ENCODE results near the gene LYPD6.
A peak's percentile ranks its signal among the peaks of the same experiment; 100 is the strongest.
"Not testable (repeated sequence)": the region's sequence is repeated elsewhere in the genome, so short reads cannot be mapped to it uniquely, and the experiment has no call there.

LYPD6 gene, protein sequence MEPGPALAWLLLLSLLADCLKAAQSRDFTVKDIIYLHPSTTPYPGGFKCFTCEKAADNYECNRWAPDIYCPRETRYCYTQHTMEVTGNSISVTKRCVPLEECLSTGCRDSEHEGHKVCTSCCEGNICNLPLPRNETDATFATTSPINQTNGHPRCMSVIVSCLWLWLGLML

DNA sequence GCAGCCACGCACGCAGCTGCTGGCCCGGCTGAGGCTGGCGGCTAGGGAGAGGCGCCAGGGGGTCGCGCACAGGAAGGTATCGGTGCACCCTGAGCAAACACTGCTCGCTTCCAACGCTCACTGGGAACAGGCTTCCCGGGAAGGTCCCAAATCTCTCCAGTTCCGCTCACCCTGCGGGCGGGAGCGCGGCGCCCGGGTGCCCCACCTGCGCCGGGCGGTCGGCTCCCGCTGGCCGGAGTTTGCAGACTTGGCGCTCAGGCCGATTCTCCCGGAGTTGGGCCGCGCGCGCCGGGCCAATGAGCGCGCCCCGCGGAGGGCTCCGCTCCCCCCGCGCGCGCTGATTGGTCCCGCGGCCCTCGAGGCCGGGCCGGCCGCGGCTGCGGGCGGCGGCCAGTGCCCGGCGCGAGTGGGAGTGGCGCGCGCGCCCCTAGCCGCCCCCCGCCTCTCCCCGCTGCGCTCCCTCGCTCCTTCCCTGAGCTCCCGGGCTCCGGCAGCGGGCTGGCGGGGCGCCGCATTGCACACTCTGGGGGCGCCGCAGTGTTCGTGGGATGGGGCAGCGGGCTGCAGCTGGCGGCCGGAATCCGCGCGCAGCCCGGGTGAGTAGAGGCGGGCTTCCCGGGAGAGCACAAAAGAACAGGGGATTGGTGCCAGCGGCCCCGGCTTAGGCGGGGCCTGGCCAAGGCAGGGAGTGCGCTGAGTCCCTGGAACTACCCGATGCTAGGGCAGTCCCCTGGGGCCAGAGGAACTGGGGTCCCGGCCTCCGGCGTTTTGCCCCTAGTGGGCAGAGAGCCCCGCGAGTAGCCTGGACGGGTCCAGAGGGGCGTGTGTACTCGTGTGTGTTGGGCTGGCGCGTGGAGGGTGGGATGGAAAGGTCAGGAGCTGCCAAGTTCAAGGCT is at the start of gene LYPD6:
LYPD6 (plus strand) TSS at position 461 of the 896 bp plus-strand sequence. CDS start 107,122 bp downstream, outside the sequence.
- H3K4me3 ChIP-seq (ENCODE audit: low read depth, low read length), result peak within 1 kb of the TSS; percentile 76

DNA sequence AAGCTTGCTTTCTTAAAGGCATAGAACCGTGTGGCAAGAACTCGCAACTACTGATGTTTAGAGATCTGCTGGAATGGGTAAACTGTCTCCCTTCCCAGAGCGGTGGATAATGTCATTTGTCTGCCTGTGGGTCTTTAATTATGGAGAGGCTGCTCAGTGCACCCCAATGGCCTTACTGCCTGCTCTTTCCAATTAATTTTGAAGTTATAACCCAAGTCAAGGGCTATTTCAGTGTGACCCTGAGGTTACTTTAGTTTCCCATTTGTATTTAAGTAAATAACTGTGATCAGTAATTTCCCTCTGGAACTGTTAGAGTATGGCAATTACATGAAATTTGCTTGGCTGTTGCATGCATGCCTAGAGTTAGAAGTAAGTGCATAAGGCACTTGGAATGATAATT is 48.9 kb upstream of the LYPD6 start:
- no peak overlapping the region for H3K4me3 ChIP-seq (ENCODE audit: low read depth, low read length)

DNA sequence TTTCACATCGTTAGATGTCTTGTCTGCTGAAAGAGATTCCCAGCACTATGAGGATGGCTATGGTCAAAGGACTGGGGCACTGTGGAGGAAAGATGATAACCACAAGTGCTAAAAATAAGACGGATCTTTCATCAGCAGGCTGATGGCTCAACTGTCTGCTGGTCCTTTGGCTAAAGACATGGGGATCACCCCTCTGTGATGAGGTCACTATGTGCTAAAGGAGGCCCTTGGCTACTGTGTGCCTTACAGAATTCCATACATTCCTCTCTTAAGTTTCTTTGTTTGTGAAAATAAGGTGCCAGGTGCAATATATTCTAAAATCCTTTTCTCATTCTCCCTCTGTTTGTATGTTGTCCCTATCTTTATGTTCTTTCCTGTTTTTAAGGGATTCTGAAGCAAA is 39.7 kb upstream of the LYPD6 start:
- no peak overlapping the region for H3K4me3 ChIP-seq (ENCODE audit: low read depth, low read length)

DNA sequence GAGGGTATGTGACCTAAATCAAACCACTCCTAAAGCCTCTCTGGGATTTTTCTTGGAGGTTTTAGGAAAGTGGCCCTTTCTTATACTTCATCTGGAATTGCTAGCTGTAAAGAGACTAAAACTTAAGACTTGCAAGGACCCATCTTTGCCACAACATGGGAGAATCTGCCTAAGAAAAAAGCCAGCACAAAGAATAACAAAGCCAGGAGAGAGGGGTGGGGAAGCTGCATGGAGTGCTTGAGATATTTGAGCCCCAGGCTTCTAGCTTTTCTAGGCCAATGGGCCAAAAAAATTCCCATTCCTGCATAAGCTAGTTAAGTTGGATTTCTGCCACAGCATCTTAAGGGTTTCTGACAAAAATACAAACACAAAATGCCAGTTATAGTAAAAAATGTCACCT is 38.5 kb upstream of the LYPD6 start:
- H3K4me3 ChIP-seq (ENCODE audit: low read depth, low read length), result no peak overlapping the region

DNA sequence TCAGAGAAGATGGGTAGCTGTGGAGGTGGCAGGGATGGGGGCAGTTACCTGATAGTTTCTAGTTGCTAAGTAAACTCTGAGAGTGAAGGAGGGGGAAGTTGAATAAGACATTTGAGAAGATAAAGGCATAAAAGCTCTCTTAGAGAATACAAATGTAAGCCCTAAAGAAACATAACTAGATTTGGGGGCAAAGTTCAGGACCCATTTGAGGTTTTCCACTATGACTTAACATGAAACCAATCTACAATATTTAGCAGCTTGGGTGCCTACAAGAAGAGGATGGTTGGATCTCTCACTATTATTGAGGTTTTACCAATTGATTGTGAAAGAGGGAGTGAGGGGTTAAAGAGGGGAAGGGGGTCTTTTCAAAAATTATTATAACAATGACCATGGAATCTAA is 34.4 kb upstream of the LYPD6 start:
- H3K4me3 ChIP-seq (ENCODE audit: low read depth, low read length), result no peak overlapping the region

DNA sequence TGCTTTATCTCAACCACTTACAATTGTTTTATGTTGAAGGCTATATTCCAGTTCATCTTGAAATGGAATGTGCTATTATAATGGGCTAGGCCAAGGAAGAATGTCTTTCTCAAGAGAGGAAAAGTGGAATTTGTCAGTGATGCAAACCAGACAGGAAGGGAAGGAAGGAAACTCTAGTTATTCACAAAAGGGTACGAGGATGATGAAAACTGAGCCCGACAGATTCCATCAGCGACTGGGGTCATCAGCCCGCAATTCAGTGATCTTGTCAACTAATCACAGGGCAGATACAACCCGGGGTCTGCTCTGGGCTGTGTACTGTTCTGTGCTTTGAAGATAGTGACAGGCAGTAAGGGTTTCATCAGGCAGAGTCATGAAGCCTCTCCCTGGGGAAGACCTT is 23.4 kb upstream of the LYPD6 start:
- H3K4me3 ChIP-seq (ENCODE audit: low read depth, low read length), result no peak overlapping the region

DNA sequence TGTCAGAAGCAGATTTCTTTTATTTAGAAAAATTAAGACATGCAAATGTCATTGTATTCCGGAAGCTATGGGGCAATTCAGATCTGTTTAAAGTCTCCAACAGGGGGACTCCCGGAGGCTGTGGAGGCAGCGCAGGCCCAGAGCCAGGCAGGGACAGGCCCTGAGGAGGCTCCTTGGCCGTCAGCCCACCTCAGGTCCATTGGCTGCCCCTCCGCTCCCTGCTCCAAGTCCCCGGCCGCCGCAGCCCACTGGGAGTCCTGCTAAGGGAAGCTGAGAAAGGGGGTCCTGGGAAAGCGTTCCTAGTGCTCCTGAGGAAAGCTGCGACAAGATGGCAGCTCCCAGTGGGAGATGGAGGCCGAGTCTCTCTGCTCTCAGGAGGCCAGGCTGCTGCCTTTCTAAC is 20.0 kb upstream of the LYPD6 start:
- H3K4me3 ChIP-seq (ENCODE audit: low read depth, low read length), result no peak overlapping the region

DNA sequence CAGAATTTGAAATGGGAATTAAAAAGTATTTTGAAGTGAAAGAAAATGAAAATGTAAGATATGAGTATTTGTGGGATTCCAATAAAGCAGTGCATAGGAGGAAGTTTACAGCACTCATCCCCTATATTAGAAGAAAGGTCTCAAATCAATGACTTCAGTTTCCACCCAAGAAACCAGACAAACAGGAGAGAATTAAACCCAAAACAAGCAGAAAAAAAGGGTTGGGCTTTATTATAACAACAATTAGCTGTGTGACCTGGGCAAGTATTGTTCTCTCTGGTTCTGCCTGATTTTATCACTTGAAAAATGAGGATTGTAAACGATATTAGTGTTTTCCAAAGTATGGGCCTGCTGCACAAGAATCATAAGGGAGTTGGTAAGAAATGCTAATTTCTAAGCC is 18.3 kb upstream of the LYPD6 start:
- no peak overlapping the region for H3K4me3 ChIP-seq (ENCODE audit: low read depth, low read length)

DNA sequence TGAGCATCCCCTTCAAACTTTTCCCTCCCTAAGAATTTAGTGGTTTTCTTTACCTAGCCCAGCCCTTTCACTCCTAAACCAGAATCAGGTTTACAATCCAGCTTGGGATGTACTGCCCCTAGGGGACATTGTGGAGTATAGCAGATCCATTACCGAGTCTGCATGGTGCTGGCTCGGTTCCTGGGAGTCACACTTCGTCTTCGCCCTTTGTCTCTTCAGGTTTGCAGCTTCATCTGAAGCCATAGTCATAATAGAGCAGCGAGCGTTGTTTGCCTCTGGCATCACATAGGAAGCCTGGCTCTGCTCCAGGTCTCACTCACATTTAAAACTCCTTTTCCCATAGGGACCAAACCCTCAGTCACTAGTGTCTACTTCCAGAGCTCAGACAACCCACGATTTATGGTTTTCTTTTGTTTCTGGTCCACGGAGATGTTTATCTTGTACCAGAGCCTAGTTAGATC is 16.8 kb upstream of the LYPD6 start:
- H3K4me3 ChIP-seq (ENCODE audit: low read depth, low read length), result no peak overlapping the region

DNA sequence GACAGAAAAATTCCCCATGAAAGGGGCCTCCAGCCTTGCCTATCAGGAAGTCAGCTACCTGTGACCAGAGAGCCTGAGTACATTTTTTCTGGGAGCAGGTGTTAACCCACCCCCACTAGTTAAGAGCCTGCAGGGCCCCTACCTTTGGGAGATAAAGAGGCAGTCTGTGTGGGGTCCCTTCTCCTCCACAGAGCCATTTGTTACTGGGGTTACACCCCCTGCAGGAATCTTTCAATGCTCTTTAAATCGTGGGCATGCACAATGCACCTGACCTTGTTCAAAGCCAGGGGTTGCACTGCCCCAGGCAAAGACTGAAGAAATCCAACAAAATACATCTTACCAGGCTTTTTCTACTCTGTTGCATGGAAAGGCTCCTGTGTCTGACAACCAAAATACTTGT is 15.7 kb upstream of the LYPD6 start:
- H3K4me3 ChIP-seq (ENCODE audit: low read depth, low read length), result no peak overlapping the region

DNA sequence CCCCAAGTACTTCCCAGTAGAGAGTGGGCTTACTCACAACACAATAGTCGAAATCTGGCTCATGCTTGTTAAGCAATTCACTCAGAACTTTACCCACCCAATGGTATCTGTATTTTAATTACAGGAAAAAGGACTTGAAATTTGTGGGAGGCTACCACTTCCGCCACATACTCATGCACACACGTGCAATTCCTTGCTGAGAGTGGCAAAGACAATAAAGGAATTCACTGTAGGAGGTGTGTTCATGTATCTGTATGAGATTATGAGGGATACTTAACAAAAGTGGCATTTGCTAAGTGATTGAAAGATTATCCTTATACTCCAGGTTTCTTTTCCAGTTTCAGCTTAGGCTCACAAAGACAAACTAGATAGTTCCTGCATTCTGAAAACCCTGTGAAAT is 14.9 kb upstream of the LYPD6 start:
- no peak overlapping the region for H3K4me3 ChIP-seq (ENCODE audit: low read depth, low read length)

DNA sequence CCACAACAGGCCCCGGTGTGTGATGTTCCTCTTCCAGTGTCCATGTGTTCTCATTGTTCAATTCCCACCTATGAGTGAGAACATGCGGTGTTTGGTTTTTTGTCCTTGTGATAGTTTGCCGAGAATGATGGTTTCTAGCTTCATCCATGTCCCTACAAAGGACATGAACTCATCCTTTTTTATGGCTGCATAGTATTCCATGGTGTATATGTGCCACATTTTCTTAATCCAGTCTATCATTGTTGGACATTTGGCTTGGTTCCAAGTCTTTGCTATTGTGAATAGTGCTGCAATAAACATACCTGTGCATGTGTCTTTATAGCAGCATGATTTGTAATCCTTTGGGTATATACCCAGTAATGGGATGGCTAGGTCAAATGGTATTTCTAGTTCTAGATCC is 11.8 kb upstream of the LYPD6 start:
- H3K4me3 ChIP-seq (ENCODE audit: low read depth, low read length), result not testable (repeated sequence)

DNA sequence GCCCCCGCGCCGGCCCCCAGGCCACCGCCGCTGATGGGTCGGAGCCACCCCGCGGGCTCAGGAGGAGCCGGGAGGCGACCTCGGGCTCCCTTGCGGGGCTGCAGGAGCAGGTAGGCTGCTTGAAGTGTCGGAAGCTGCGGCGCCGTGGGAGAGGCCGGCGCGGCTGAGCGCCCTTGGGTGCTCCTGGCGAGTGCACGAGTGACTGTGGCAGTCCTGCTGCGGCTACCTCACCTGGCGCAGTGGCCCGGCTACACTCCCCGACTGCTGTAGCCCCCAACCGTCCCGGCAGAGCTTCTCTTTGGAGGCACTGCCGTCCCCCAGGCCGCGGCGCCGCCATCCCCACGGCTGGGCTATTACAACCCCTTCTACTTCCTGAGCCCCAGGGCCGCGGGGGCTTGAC is 10.0 kb upstream of the LYPD6 start:
- no peak overlapping the region for H3K4me3 ChIP-seq (ENCODE audit: low read depth, low read length)

DNA sequence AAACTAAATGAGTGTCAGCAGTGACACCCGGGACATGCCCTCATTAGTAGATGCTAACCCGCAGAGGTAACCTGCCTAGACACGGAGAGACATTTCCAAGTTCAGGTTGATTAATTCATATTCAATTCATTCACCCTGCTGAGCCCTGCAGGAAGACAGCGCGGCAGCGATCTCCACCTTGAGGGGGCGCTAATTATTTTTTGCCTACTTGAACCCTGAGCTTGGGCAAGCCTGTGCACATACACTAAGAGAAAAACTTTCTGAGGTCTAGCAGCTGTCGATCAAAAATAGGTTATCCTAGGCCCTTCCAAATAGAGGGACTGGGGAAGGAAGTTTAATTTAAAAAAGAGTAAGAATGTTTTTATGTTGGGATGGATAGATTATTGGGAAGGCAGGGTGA is 1.3 kb upstream of the LYPD6 start:
- no peak overlapping the region for H3K4me3 ChIP-seq (ENCODE audit: low read depth, low read length)

DNA sequence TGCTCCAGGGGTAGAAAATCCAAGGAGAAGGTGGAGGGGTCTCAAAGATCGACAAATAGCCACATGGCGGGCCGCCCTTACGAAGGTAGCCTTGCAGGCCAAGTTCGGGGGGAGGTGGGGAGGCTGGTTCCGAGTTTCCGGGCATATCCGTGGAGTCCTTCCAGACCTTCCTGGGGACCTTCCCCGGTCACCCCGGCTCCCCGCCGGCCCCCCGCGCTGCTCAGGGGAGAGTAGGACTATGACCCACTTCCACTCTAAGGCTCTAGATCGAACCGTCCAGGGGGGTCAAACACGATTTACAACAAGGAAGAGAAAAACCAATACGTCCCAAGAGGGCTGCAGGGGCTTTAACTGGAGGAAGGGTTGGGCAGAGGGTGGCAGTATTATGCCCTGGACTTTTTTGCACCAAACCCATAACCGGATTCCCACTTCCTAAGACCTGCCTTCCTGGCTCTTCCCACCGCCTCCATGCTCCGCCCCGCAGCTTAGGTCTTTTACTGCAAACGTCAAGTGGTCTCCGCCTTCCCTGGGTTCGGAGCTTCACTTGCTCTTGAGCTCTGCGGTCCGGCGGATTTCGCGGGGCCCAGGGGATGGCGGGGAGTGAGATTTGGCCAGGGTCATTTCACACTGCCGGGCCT is 779 bp upstream of the LYPD6 start:
- peak overlapping the region; percentile 65 for H3K4me3 ChIP-seq (ENCODE audit: low read depth, low read length)

DNA sequence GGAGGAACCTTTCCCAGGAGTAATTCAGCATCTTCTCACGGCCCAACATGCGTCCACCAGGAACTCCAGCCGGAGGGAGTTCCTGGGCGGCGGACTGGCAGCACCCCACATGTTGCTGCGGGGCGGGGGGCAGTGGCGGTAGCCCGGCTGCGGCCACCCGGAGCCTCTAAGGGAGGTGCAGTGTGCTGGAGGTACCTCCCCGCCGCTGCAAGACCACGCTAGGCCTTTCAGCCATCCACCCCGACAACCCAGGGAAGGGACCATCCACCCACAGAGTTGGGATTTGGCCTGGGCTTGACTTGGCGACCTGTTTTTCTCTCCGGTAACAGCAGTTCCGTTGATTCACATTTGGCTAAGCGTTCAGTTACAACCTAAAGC is 625 bp downstream of the LYPD6 start:
- H3K4me3 ChIP-seq (ENCODE audit: low read depth, low read length), result peak overlapping the region; percentile 76

DNA sequence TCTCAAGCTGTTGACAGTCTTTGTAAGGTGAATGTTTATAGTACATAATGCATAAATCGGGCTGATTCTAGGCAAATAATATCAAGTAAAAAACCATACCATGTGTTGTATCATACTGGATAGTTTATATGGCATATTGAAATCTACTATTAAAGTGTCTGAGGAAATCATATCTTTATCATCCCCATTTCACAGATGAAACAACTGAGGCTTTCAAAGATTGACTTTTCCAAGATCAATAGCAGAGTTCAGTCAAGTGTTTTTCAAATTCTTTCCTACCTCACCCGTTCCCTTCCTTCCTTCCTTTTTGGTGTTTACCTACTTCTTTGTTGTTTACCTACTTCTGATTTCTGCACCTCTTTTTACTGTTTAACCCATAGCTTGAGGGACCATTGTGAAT is 2.0 kb downstream of the LYPD6 start:
- no peak overlapping the region for H3K4me3 ChIP-seq (ENCODE audit: low read depth, low read length)

DNA sequence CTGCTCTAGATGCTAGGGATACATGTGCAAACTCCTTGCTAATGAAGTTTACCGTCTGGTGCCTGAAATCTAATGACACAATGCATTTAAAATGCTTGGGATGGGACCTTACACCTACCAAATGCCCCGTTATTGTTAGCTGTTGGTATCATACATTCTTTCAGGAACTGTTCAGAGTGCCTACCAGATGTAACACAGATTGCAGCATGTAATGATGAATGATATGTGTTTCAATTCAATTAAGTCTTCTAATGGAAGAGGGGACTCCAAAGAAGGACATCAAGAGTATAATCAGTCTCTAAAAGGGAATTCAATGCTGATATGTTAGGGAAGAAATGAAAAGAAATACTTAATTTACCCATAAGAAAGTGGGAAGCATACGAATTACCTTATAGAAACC is 3.2 kb downstream of the LYPD6 start:
- H3K4me3 ChIP-seq (ENCODE audit: low read depth, low read length), result no peak overlapping the region

DNA sequence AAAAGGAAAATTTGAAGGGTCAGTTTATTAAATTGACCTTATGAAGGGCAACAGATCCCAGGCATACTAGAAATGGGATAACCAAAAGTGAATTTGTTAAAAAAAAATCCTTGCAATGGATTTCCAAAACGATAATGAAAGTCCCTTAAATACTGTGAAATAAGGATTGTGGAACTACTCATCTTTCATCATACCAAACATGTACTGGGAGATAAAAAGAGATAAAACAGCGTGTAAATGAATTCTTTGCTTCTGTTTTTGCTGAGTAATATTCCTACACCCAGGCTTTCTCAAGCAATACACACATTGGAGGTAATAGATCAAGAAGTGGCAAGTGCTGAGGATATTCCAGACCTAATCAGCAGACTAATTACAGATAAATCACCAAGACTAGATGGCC is 3.8 kb downstream of the LYPD6 start:
- no peak overlapping the region for H3K4me3 ChIP-seq (ENCODE audit: low read depth, low read length)

DNA sequence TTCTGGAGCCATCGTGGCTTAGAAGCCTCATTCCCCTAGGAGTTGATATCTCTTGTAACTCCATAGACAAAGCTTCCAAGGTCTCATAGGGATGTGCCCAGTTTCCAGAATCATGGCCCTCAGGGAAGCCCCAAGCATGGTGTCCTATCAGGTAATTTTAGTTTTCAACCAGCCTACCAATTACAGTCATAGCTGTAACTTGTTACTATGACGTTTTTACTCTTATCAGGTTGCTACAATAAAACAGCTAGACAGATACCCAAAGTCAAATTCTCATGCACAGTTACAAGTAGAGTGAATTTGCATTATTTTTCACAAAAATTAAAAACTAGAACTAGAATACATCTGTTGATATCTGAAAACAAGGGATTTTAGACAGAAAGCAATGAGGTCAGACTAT is 8.9 kb downstream of the LYPD6 start:
- H3K4me3 ChIP-seq (ENCODE audit: low read depth, low read length), result no peak overlapping the region

DNA sequence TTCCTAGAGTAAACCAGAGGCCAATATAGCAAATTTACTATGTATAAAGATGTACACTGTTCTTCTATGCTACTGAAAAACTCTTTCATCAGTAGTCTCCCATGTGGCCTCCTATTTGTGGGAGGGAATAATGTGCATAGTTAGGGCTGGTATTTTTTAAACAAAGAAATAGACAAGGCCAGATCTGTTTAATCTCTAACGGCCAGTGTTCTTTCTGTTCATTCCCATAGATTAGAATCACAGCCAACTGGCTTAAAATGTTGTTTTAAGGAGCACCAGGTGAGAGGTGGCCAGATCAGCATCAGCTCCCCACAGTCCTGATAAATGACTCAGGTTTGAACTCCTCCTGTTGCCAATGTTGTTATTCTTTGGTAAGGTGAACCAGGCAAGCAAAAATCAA is 12.1 kb downstream of the LYPD6 start:
- H3K4me3 ChIP-seq (ENCODE audit: low read depth, low read length), result no peak overlapping the region

DNA sequence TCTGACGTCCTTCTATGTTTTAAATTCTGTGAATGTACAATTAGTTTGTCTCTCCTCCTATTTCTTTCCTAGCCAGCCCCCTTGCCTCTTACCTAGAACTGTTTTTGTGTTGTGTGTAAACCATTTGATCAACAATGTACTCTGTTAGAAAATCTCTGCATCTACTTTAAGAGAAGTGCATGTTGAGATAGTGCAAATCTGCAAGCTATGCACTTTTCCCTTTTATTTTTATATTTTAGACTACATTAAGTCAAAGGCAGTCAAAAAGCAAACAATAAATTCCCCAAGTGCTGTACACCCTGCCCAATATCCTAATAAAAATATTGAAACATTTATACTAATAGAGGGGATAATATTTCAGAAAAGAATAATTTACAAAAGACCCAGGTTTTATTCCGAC is 13.7 kb downstream of the LYPD6 start:
- H3K4me3 ChIP-seq (ENCODE audit: low read depth, low read length), result no peak overlapping the region

Data from iPS-11a (cell line).